Measurements from ENCODE around the gene PRND. TPM values are rescaled to one million over a fixed set of nuclear protein-coding genes. Genes with fewer than 3 reads are reported as not detected.

The PRND gene
- total and polyA plus RNA-seq, 7 donors = 0.04 to 6.4 (median 0.95) TPM; not detected in 2

DNA sequence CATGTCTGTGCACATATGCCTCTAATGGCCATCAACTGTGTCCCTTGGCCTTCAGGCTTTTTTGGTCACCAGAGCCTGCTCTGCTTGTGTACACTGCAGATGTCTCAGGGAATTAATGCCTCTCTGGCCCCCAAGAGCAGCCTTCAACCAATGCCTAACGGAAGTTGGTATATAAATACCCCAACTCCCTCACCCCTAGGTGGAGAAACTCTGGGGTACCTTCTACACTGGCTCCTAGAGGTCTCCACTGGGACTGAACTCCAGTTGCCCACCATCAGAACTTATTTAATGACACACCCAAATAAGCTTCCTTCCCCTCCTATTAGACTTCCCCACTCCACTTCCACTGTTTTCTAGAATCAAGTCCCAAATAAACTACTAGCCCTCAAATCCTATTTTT, 43.1 kb downstream of the PRND start:
- Histone ChIP-seq H3K4me3 (no peak overlapping the region), H3K36me3 (no peaks in the 10 kb centered on the region), H3K27ac (no peak overlapping the region), H3K27me3 (no peaks in the 10 kb centered on the region), H3K4me1 (peaks cover 0 to 7% (median 6%) of the 10 kb centered on the region in 4 donors), H3K9me3 (no peaks in the 10 kb centered on the region)
- TF ChIP-seq EP300 (IDR thresholded peaks at IDR 0.05) = no peak
- intact Hi-C loops (cut with DNase I) = no loop called here
- DNase-seq = no peak
- 52 to 89% methylated on average over 1 of the region's 1 CpG for WGBS, 2 donors

DNA sequence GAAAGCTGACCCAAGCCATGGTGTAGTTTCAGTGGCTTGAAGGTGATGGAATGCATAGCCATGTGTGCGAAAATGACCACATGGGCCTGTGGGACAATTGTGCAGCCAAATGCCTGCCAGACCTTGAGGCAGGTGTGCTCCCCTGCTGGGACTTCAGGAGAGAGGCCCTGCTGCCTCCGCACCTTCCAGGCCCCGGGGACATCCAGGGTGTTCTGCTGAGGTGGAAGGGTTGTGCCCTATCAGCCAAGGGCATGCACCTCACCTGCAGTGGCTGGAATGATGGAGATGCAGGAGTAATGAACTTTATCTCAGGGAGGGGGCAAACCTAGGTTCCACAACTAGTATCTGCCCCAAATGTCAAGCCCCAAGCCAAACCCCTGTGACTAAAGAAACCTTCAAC, 44.0 kb downstream of the PRND start:
- TF ChIP-seq POLR2A (IDR thresholded peaks at IDR 0.05) (no peak), EP300 (IDR thresholded peaks at IDR 0.05) (no peak)
- TF ChIP-seq, protein P1, sequence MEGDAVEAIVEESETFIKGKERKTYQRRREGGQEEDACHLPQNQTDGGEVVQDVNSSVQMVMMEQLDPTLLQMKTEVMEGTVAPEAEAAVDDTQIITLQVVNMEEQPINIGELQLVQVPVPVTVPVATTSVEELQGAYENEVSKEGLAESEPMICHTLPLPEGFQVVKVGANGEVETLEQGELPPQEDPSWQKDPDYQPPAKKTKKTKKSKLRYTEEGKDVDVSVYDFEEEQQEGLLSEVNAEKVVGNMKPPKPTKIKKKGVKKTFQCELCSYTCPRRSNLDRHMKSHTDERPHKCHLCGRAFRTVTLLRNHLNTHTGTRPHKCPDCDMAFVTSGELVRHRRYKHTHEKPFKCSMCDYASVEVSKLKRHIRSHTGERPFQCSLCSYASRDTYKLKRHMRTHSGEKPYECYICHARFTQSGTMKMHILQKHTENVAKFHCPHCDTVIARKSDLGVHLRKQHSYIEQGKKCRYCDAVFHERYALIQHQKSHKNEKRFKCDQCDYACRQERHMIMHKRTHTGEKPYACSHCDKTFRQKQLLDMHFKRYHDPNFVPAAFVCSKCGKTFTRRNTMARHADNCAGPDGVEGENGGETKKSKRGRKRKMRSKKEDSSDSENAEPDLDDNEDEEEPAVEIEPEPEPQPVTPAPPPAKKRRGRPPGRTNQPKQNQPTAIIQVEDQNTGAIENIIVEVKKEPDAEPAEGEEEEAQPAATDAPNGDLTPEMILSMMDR (IDR thresholded peaks at IDR 0.05) = no peak
- 94 to 95% methylated on average over 3 of the region's 3 CpGs for WGBS, 2 donors

DNA sequence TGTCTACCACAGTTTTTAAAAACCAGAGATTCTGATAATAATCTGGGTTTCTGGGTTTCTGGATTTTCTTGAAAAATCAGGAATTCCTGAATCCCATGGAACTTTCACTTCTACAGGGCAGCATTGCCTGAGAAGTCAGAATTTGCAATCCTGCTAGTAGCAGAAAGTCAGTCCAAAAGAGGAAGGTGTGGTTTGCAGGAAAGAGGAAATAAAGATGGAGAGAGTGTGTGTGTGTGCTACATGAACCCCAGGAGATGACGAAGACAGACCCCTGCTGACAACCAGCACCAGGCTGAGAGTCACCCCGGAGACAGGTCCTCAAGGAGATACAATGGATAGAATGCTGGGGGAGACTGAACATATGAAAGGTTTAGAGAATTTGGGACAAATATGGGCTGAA, 44.9 kb downstream of the PRND start:
- intact Hi-C loops (cut with DNase I) = no loop called here

More for the DNA sequence above, 44.0 kb downstream of the PRND start:
- no peak overlapping the region for H3K4me3 ChIP-seq
- intact Hi-C loops (cut with DNase I) = no loop called here
- peaks cover 0 to 7% (median 6%) of the 10 kb centered on the region in 4 donors for H3K4me1 ChIP-seq
- H3K36me3 ChIP-seq = no peaks in the 10 kb centered on the region
- H3K9me3 ChIP-seq = no peaks in the 10 kb centered on the region
- DNase-seq = no peak
- no peak overlapping the region for H3K27ac ChIP-seq
- H3K27me3 ChIP-seq = no peaks in the 10 kb centered on the region

DNA sequence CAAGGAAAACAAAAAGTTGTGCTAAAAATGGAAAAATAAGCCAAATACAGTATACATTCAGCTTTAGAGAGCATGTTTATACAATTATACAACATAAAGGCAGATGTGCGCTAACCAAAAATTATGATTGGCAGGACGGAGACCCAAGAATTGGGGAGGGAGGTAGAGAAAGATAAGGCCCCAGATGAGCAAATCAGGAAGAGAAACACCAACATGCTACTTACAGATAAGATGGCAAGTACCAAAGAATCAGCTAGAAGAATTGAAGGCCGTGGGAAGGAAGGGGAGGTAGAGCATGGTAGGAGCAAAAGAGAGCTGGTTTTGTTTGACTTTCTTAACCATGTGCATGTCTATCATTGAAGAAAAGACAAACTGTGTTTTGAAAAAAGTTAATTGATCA, 45.4 kb downstream of the PRND start:
- H3K4me3 ChIP-seq = no peak overlapping the region
- WGBS, 2 donors = 77 to 84% methylated on average over 3 of the region's 3 CpGs
- intact Hi-C loops (cut with DNase I) = no loop called here
- DNase-seq = no peak
- H3K4me1 ChIP-seq = no peaks in the 10 kb centered on the region
- no peak overlapping the region for H3K27ac ChIP-seq
- no peaks in the 10 kb centered on the region for H3K9me3 ChIP-seq
- H3K27me3 ChIP-seq = no peaks in the 10 kb centered on the region
- TF ChIP-seq, protein P1 (IDR thresholded peaks at IDR 0.05) = no peak
- no peak for TF ChIP-seq POLR2A (IDR thresholded peaks at IDR 0.05)
- TF ChIP-seq POLR2AphosphoS5 (IDR thresholded peaks at IDR 0.05) = no peak
- no peak for TF ChIP-seq EP300 (IDR thresholded peaks at IDR 0.05)
- H3K36me3 ChIP-seq = no peaks in the 10 kb centered on the region

More for the DNA sequence above, 44.9 kb downstream of the PRND start:
- 41 to 67% methylated on average over 2 of the region's 2 CpGs for WGBS, 2 donors
- Histone ChIP-seq H3K36me3 (no peaks in the 10 kb centered on the region), H3K4me3 (no peak overlapping the region), H3K9me3 (no peaks in the 10 kb centered on the region), H3K4me1 (no peaks in the 10 kb centered on the region), H3K27me3 (no peaks in the 10 kb centered on the region), H3K27ac (no peak overlapping the region)
- TF ChIP-seq POLR2A (IDR thresholded peaks at IDR 0.05) = no peak
- TF ChIP-seq POLR2AphosphoS5 (IDR thresholded peaks at IDR 0.05) = no peak
- TF ChIP-seq, protein P1 (IDR thresholded peaks at IDR 0.05) = no peak
- no peak for TF ChIP-seq EP300 (IDR thresholded peaks at IDR 0.05)
- DNase-seq = no peak

DNA sequence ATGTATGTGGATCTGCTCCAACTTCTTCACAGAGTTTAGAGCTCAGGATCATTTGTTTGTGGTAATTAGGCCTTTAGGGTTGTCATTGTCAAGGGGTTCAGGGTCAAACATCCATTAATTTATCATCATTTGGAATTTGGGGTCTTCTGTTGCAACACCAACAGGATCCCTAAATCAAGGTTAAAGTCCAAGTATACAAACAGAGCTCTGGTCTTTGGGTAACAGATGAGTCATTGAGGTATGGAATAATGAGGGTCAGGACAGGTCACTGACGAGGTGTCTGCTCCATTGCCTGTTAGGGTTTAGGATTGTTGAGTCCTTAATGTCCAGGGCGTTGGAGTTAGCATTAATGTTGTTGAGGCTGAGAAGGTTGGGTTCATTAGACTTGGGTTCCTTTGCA, 47.6 kb downstream of the PRND start:
- intact Hi-C loops (cut with DNase I) = no loop called here
- H3K4me1 ChIP-seq = peaks cover 0 to 10% (median 0%) of the 10 kb centered on the region in 4 donors
- WGBS, 2 donors = 60 to 75% methylated on average over 2 of the region's 2 CpGs
- no peak overlapping the region for H3K4me3 ChIP-seq
- TF ChIP-seq POLR2A (IDR thresholded peaks at IDR 0.05) (no peak), EP300 (IDR thresholded peaks at IDR 0.05) (no peak), POLR2AphosphoS5 (IDR thresholded peaks at IDR 0.05) (no peak)
- TF ChIP-seq, protein P1 (IDR thresholded peaks at IDR 0.05) = no peak
- H3K27ac ChIP-seq = no peak overlapping the region
- H3K9me3 ChIP-seq = no peaks in the 10 kb centered on the region
- H3K36me3 ChIP-seq = no peaks in the 10 kb centered on the region
- no peak for DNase-seq
- H3K27me3 ChIP-seq = no peaks in the 10 kb centered on the region
